Epithelial cell of prostate (primary cell): Measurements from ENCODE around the gene CDK2.

Source experiments
- DNase-seq: peaks from one replicate; pipeline ENCODE4 v3.0.0-alpha.2; 2011; ENCODE audit warnings: low read depth, low spot score
- H3K27ac ChIP-seq: fragments of 450-650 bp; 2 replicates; pipeline ENCODE4 v1.5.1; 2017; ENCODE audit warnings: mild to moderate bottlenecking

CDK2 gene

GRCh38 chr12:56007564-56008559 is 41.2 kb downstream of the CDK2 start:
- DNase-seq: no peak
- H3K27ac ChIP-seq: peak overlapping the region; percentile 63

- no peak for DNase-seq
Measured at GRCh38 chr12:56010111-56010570, 43.5 kb downstream of the CDK2 start.

GRCh38 chr12:56011509-56012090 is 45.0 kb downstream of the CDK2 start:
- DNase-seq: no peak
- H3K27ac ChIP-seq: no peak overlapping the region

More at GRCh38 chr12:56010111-56010570, 43.5 kb downstream of the CDK2 start:
- no peak overlapping the region for H3K27ac ChIP-seq

GRCh38 chr12:56013482-56013881 is 46.9 kb downstream of the CDK2 start:
- H3K27ac ChIP-seq: no peak overlapping the region
- no peak for DNase-seq

GRCh38 chr12:56014205-56014604 is 47.6 kb downstream of the CDK2 start:
- H3K27ac ChIP-seq: no peak overlapping the region
- no peak for DNase-seq

GRCh38 chr12:56017181-56017580 is 50.6 kb downstream of the CDK2 start:
- H3K27ac ChIP-seq: no peak overlapping the region
- DNase-seq: no peak

- no peak overlapping the region for H3K27ac ChIP-seq
- DNase-seq: no peak
Measured at GRCh38 chr12:56018356-56018755, 51.7 kb downstream of the CDK2 start.

- no peak within 1 kb of the TSS for H3K27ac ChIP-seq
- DNase-seq: no peak
Measured at GRCh38 chr12:56020423-56021184, 54.0 kb downstream of the CDK2 start, which contains the start of gene IKZF4. Gene IKZF4, plus strand, starts transcription at chr12:56021043. Its CDS starts 451 bp downstream, at chr12:56021494.

- H3K27ac ChIP-seq: no peak overlapping the region
- DNase-seq: no peak
Measured at GRCh38 chr12:56021889-56022497, 55.4 kb downstream of the CDK2 start.
